ENCODE measurements around the gene PLPPR5.

Gene PLPPR5

DNA sequence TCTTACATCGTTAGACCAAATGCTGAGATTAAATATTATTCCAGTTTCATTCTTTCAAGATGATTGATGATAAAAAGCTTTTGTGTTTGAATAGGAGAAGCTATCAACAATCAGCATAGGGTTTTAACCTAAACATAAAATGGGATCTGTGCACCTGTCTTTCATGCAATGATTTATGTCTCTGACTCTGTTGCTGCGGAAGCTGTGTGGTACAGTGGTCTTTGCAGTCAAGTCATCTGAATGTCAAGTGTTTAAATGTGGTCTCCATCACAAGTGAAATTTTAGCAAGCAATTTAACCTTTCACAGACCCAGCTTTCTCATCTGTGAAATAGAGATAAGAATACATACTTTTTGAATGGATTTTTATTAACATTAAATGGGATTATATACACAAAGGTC lies 107.2 kb downstream of the PLPPR5 start:
- Histone ChIP-seq H2BK12ac (ENCODE audit: low read length) (no peak overlapping the region), H3K36me3 (ENCODE audit: control insufficient read depth in 1 of 2, insufficient read depth in 2 of 2, low read length in 2 of 2) (no peaks in the 10 kb centered on the region), H2AK5ac (ENCODE audit: low read length) (no peak overlapping the region), H4K91ac (ENCODE audit: low read depth, low read length) (no peak overlapping the region), H3K18ac (ENCODE audit: low read length) (no peak overlapping the region), H3K4me1 (ENCODE audit: control insufficient read depth in 1 of 2, insufficient read depth in 2 of 2, low read length in 2 of 2) (no peaks in the 10 kb centered on the region), H3K9me3 (ENCODE audit: insufficient read depth, low read depth, low read length) (no peaks in the 10 kb centered on the region), H3K79me2 (ENCODE audit: control insufficient read depth, insufficient read depth, low read length, poor library complexity) (no peaks in the 10 kb centered on the region), H3K27ac (ENCODE audit: low read depth, low read length) (no peak overlapping the region), H3K9ac (ENCODE audit: low read length) (no peak overlapping the region), H3K4ac (ENCODE audit: low read depth, low read length) (no peak overlapping the region), H3K4me2 (ENCODE audit: low read length) (no peak overlapping the region), H3K79me1 (ENCODE audit: low read length) (no peaks in the 10 kb centered on the region), H2BK5ac (ENCODE audit: low read depth, low read length, poor library complexity) (no peak overlapping the region), H4K12ac (ENCODE audit: low read depth, low read length) (no peak overlapping the region), H3K14ac (ENCODE audit: low read length) (no peak overlapping the region), H3K23ac (ENCODE audit: low read length) (no peak overlapping the region), H2AFZ (ENCODE audit: insufficient read depth, low read length, poor library complexity) (no peak overlapping the region), H4K8ac (ENCODE audit: low read depth, low read length) (no peak overlapping the region), H3K4me3 (ENCODE audit: low read depth, low read length) (no peak overlapping the region), H2BK120ac (ENCODE audit: insufficient read depth, low read length, poor library complexity) (no peak overlapping the region), H3K27me3 (ENCODE audit: insufficient read depth, low read length) (no peaks in the 10 kb centered on the region)
- no CpG with 5 or more reads among the region's 2 CpGs for WGBS (ENCODE audit: extremely low coverage, insufficient coverage, insufficient read length)
- DNase-seq = no peak

DNA sequence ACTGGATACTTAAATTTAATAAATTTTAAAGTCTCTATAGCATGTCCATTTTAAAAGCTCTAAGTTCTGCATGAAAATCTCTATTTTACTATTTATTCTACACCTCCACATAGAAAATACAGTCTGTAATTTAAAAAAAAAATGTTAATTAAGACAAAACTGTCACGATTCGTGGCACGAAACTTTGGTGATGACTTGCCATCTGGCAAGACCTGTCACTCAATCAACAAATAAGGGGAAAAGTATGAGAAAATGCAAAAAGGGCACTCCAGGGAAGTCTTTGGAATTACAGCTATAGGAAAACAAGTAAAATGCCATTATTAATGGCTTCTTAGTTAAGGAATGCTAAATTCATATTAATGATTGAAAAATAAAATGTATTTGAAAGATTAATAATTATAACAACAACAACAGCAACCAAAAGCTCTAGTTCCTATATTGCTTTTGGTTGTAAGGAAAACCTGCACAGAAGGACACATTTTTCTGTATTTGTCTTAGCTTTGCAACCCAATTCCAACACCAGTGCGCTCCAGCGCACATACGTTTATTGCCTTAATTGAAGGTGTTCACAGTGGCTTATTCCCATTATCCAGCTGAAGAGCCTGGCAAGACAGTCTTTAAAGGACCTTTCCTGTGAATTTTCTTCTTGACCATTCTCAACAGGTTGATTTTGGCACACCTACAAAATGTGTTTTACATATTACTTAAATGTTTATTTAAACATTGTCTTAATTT lies 107.8 kb downstream of the PLPPR5 start:
- H3K9ac ChIP-seq (ENCODE audit: low read length) = no peak overlapping the region
- H3K9me3 ChIP-seq (ENCODE audit: insufficient read depth, low read depth, low read length) = no peaks in the 10 kb centered on the region
- no CpG with 5 or more reads among the region's 6 CpGs for WGBS (ENCODE audit: extremely low coverage, insufficient coverage, insufficient read length)
- H3K4me3 ChIP-seq (ENCODE audit: low read depth, low read length) = no peak overlapping the region
- no peak overlapping the region for H4K8ac ChIP-seq (ENCODE audit: low read depth, low read length)
- H3K79me1 ChIP-seq (ENCODE audit: low read length) = no peaks in the 10 kb centered on the region
- no peaks in the 10 kb centered on the region for H3K36me3 ChIP-seq (ENCODE audit: control insufficient read depth in 1 of 2, insufficient read depth in 2 of 2, low read length in 2 of 2)
- no peak overlapping the region for H2BK120ac ChIP-seq (ENCODE audit: insufficient read depth, low read length, poor library complexity)
- no peak overlapping the region for H2AFZ ChIP-seq (ENCODE audit: insufficient read depth, low read length, poor library complexity)
- no peak overlapping the region for H3K18ac ChIP-seq (ENCODE audit: low read length)
- no peak overlapping the region for H2BK12ac ChIP-seq (ENCODE audit: low read length)
- no peak overlapping the region for H3K23ac ChIP-seq (ENCODE audit: low read length)
- H2AK5ac ChIP-seq (ENCODE audit: low read length) = no peak overlapping the region
- H3K14ac ChIP-seq (ENCODE audit: low read length) = no peak overlapping the region
- H3K4me2 ChIP-seq (ENCODE audit: low read length) = no peak overlapping the region
- H3K79me2 ChIP-seq (ENCODE audit: control insufficient read depth, insufficient read depth, low read length, poor library complexity) = no peaks in the 10 kb centered on the region
- no peaks in the 10 kb centered on the region for H3K27me3 ChIP-seq (ENCODE audit: insufficient read depth, low read length)
- no peak overlapping the region for H4K91ac ChIP-seq (ENCODE audit: low read depth, low read length)
- no peak overlapping the region for H3K4ac ChIP-seq (ENCODE audit: low read depth, low read length)
- DNase-seq = no peak
- H2BK5ac ChIP-seq (ENCODE audit: low read depth, low read length, poor library complexity) = no peak overlapping the region
- no peaks in the 10 kb centered on the region for H3K4me1 ChIP-seq (ENCODE audit: control insufficient read depth in 1 of 2, insufficient read depth in 2 of 2, low read length in 2 of 2)
- no peak overlapping the region for H4K12ac ChIP-seq (ENCODE audit: low read depth, low read length)
- no peak overlapping the region for H3K27ac ChIP-seq (ENCODE audit: low read depth, low read length)

DNA sequence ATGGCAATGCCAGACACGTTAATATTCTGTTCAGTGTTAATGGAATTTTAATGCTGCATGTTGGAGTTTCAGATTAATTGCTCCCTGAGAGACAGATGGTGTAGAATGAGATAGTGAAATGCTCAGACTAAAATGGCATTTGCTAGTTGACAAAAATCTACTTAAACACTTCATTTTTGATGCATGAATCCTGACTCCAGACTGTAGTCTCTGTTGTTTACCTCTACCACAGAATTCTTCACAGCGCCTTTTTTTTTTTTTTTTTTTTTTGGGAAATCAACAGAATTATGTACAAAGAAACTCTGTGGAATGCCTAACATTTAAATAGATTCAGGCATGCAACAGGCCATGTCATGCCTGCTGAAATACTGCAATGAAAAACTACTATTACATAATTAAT lies 111.3 kb downstream of the PLPPR5 start:
- H2AK5ac ChIP-seq (ENCODE audit: low read length) = no peak overlapping the region
- no peak overlapping the region for H3K23ac ChIP-seq (ENCODE audit: low read length)
- H3K4ac ChIP-seq (ENCODE audit: low read depth, low read length) = no peak overlapping the region
- no peak overlapping the region for H3K18ac ChIP-seq (ENCODE audit: low read length)
- H3K9ac ChIP-seq (ENCODE audit: low read length) = no peak overlapping the region
- no peak overlapping the region for H2BK12ac ChIP-seq (ENCODE audit: low read length)
- no peaks in the 10 kb centered on the region for H3K9me3 ChIP-seq (ENCODE audit: insufficient read depth, low read depth, low read length)
- no peak overlapping the region for H4K91ac ChIP-seq (ENCODE audit: low read depth, low read length)
- no peak for DNase-seq
- H3K27me3 ChIP-seq (ENCODE audit: insufficient read depth, low read length) = no peaks in the 10 kb centered on the region
- H3K14ac ChIP-seq (ENCODE audit: low read length) = no peak overlapping the region
- H3K4me2 ChIP-seq (ENCODE audit: low read length) = no peak overlapping the region
- H2AFZ ChIP-seq (ENCODE audit: insufficient read depth, low read length, poor library complexity) = no peak overlapping the region
- WGBS (ENCODE audit: extremely low coverage, insufficient coverage, insufficient read length) = no CpG with 5 or more reads among the region's 2 CpGs
- H3K79me1 ChIP-seq (ENCODE audit: low read length) = no peaks in the 10 kb centered on the region
- no peak overlapping the region for H2BK5ac ChIP-seq (ENCODE audit: low read depth, low read length, poor library complexity)
- no peaks in the 10 kb centered on the region for H3K79me2 ChIP-seq (ENCODE audit: control insufficient read depth, insufficient read depth, low read length, poor library complexity)
- no peak overlapping the region for H4K12ac ChIP-seq (ENCODE audit: low read depth, low read length)
- H2BK120ac ChIP-seq (ENCODE audit: insufficient read depth, low read length, poor library complexity) = no peak overlapping the region
- no peaks in the 10 kb centered on the region for H3K4me1 ChIP-seq (ENCODE audit: control insufficient read depth in 1 of 2, insufficient read depth in 2 of 2, low read length in 2 of 2)
- no peak overlapping the region for H3K27ac ChIP-seq (ENCODE audit: low read depth, low read length)
- no peak overlapping the region for H3K4me3 ChIP-seq (ENCODE audit: low read depth, low read length)
- H3K36me3 ChIP-seq (ENCODE audit: control insufficient read depth in 1 of 2, insufficient read depth in 2 of 2, low read length in 2 of 2) = no peaks in the 10 kb centered on the region
- H4K8ac ChIP-seq (ENCODE audit: low read depth, low read length) = no peak overlapping the region

DNA sequence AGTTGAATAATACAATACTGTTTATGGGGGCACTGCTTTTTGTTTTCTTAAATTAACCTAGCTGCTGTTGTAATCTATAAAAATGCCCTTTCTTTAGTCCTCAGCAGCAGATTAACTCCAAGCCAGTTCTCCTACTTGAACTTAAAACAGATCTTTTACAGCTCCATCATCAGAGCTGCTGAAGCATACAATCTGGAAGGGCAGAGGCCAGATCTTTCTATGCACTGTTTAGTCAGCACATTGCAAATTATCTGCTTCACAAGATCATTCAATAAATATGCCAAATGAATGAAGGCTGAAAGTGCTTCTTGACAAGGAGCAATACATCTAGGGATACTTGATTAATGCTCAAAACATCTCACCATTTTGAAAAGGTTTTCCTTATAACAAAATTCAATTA lies 115.8 kb downstream of the PLPPR5 start:
- Histone ChIP-seq H3K23ac (ENCODE audit: low read length) (no peak overlapping the region), H4K91ac (ENCODE audit: low read depth, low read length) (no peak overlapping the region), H2AK5ac (ENCODE audit: low read length) (no peak overlapping the region), H3K9me3 (ENCODE audit: insufficient read depth, low read depth, low read length) (no peaks in the 10 kb centered on the region), H4K8ac (ENCODE audit: low read depth, low read length) (no peak overlapping the region), H3K4me3 (ENCODE audit: low read depth, low read length) (no peak overlapping the region), H3K79me1 (ENCODE audit: low read length) (no peaks in the 10 kb centered on the region), H3K4me2 (ENCODE audit: low read length) (no peak overlapping the region), H3K14ac (ENCODE audit: low read length) (no peak overlapping the region), H2BK12ac (ENCODE audit: low read length) (no peak overlapping the region), H3K36me3 (ENCODE audit: control insufficient read depth in 1 of 2, insufficient read depth in 2 of 2, low read length in 2 of 2) (no peaks in the 10 kb centered on the region), H3K4ac (ENCODE audit: low read depth, low read length) (no peak overlapping the region), H2BK5ac (ENCODE audit: low read depth, low read length, poor library complexity) (no peak overlapping the region), H3K79me2 (ENCODE audit: control insufficient read depth, insufficient read depth, low read length, poor library complexity) (no peaks in the 10 kb centered on the region), H2AFZ (ENCODE audit: insufficient read depth, low read length, poor library complexity) (no peak overlapping the region), H3K27ac (ENCODE audit: low read depth, low read length) (no peak overlapping the region), H4K12ac (ENCODE audit: low read depth, low read length) (no peak overlapping the region), H3K27me3 (ENCODE audit: insufficient read depth, low read length) (no peaks in the 10 kb centered on the region), H3K4me1 (ENCODE audit: control insufficient read depth in 1 of 2, insufficient read depth in 2 of 2, low read length in 2 of 2) (no peaks in the 10 kb centered on the region), H3K18ac (ENCODE audit: low read length) (no peak overlapping the region), H3K9ac (ENCODE audit: low read length) (no peak overlapping the region), H2BK120ac (ENCODE audit: insufficient read depth, low read length, poor library complexity) (no peak overlapping the region)
- no peak for DNase-seq
